ENCODE results near the gene TCHP. TPM values are rescaled to one million over a fixed set of nuclear protein-coding genes. Genes with fewer than 3 reads are reported as not detected.
"Not testable (repeated sequence)": the region's sequence is repeated elsewhere in the genome, so short reads cannot be mapped to it uniquely, and the experiment has no call there.

The TCHP gene
- 8.5 TPM for polyA plus RNA-seq (2012; ENCODE audit: missing spikeins)

- 0 out of 2 replicates have a peak, but pooled peaks have one; percentile 57 for TF ChIP-seq TAF1 (IDR thresholded peaks at IDR 0.05; ENCODE audit: borderline replicate concordance, low read depth, low read length)
- TF ChIP-seq POLR2AphosphoS5 (IDR thresholded peaks at IDR 0.05; ENCODE audit: low read depth, low read length): peak; percentile 60
- TF ChIP-seq POLR2A (IDR thresholded peaks at IDR 0.05; ENCODE audit: low read depth, low read length): peak; percentile 67; the same call in 1 of the 2 replicates
- peak; percentile 84 for DNase-seq (ENCODE audit: insufficient read length)
- FAIRE-seq: peak; percentile 92
Measured at GRCh38 chr12:109899783-109900751, at the start of gene TCHP. TCHP (plus strand) TSS chr12:109900274; CDS start chr12:109903027, 2,753 bp downstream.

- FAIRE-seq; DNase-seq (ENCODE audit: insufficient read length): not testable (repeated sequence)
Measured at GRCh38 chr12:109850518-109850917, 49.6 kb upstream of the TCHP start.

- no peak for FAIRE-seq
- TF ChIP-seq POLR2A (IDR thresholded peaks at IDR 0.05; ENCODE audit: low read depth, low read length) (no peak), POLR2AphosphoS5 (IDR thresholded peaks at IDR 0.05; ENCODE audit: low read depth, low read length) (no peak), TAF1 (IDR thresholded peaks at IDR 0.05; ENCODE audit: borderline replicate concordance, low read depth, low read length) (no peak)
- no peak for DNase-seq (ENCODE audit: insufficient read length)
Measured at GRCh38 chr12:109855377-109855776, 44.7 kb upstream of the TCHP start.

- no peak for TF ChIP-seq POLR2A (IDR thresholded peaks at IDR 0.05; ENCODE audit: low read depth, low read length)
- TF ChIP-seq POLR2AphosphoS5 (IDR thresholded peaks at IDR 0.05; ENCODE audit: low read depth, low read length): no peak
- no peak for TF ChIP-seq TAF1 (IDR thresholded peaks at IDR 0.05; ENCODE audit: borderline replicate concordance, low read depth, low read length)
- FAIRE-seq (no peak), DNase-seq (ENCODE audit: insufficient read length) (no peak)
Measured at GRCh38 chr12:109857715-109858114, 42.4 kb upstream of the TCHP start.

GRCh38 chr12:109858764-109859163, 41.3 kb upstream of the TCHP start:
- TF ChIP-seq POLR2AphosphoS5 (IDR thresholded peaks at IDR 0.05; ENCODE audit: low read depth, low read length) (no peak), TAF1 (IDR thresholded peaks at IDR 0.05; ENCODE audit: borderline replicate concordance, low read depth, low read length) (no peak), POLR2A (IDR thresholded peaks at IDR 0.05; ENCODE audit: low read depth, low read length) (no peak)
- DNase-seq (ENCODE audit: insufficient read length) (no peak), FAIRE-seq (no peak)

GRCh38 chr12:109860977-109861376, 39.1 kb upstream of the TCHP start:
- no peak for FAIRE-seq

GRCh38 chr12:109861689-109862314, 38.3 kb upstream of the TCHP start:
- FAIRE-seq (no peak), DNase-seq (ENCODE audit: insufficient read length) (no peak)
- no peak for TF ChIP-seq POLR2AphosphoS5 (IDR thresholded peaks at IDR 0.05; ENCODE audit: low read depth, low read length)

More at GRCh38 chr12:109860977-109861376, 39.1 kb upstream of the TCHP start:
- no peak for DNase-seq (ENCODE audit: insufficient read length)
- TF ChIP-seq POLR2AphosphoS5 (IDR thresholded peaks at IDR 0.05; ENCODE audit: low read depth, low read length) (no peak), TAF1 (IDR thresholded peaks at IDR 0.05; ENCODE audit: borderline replicate concordance, low read depth, low read length) (no peak), POLR2A (IDR thresholded peaks at IDR 0.05; ENCODE audit: low read depth, low read length) (no peak)

GRCh38 chr12:109862491-109862890, 37.6 kb upstream of the TCHP start:
- DNase-seq (ENCODE audit: insufficient read length); FAIRE-seq: not testable (repeated sequence)

GRCh38 chr12:109863847-109864712, 36.0 kb upstream of the TCHP start:
- DNase-seq (ENCODE audit: insufficient read length): no peak
- TF ChIP-seq POLR2AphosphoS5 (IDR thresholded peaks at IDR 0.05; ENCODE audit: low read depth, low read length) (no peak), TAF1 (IDR thresholded peaks at IDR 0.05; ENCODE audit: borderline replicate concordance, low read depth, low read length) (no peak), POLR2A (IDR thresholded peaks at IDR 0.05; ENCODE audit: low read depth, low read length) (no peak)
- FAIRE-seq: no peak

GRCh38 chr12:109864916-109865315, 35.2 kb upstream of the TCHP start:
- TF ChIP-seq POLR2A (IDR thresholded peaks at IDR 0.05; ENCODE audit: low read depth, low read length): no peak

GRCh38 chr12:109868182-109869051, 31.7 kb upstream of the TCHP start:
- no peak for TF ChIP-seq POLR2AphosphoS5 (IDR thresholded peaks at IDR 0.05; ENCODE audit: low read depth, low read length)
- no peak for TF ChIP-seq TAF1 (IDR thresholded peaks at IDR 0.05; ENCODE audit: borderline replicate concordance, low read depth, low read length)
- no peak for TF ChIP-seq POLR2A (IDR thresholded peaks at IDR 0.05; ENCODE audit: low read depth, low read length)
- FAIRE-seq: no peak
- no peak for DNase-seq (ENCODE audit: insufficient read length)

More at GRCh38 chr12:109864916-109865315, 35.2 kb upstream of the TCHP start:
- DNase-seq (ENCODE audit: insufficient read length) (no peak), FAIRE-seq (no peak)

Measured in GM12892 (cell line).